AG04450 (cell line): ENCODE results near the gene LPIN1. TPM values are rescaled to one million over a fixed set of nuclear protein-coding genes. Genes with fewer than 3 reads are reported as not detected.
"Not testable (repeated sequence)": the region's sequence is repeated elsewhere in the genome, so short reads cannot be mapped to it uniquely, and the experiment has no call there.

ENCODE experiments used
- CTCF ChIA-PET: fragments of 300-600, 350-600 bp; formaldehyde crosslinking; extraction: SDS; loops from one replicate; lab custom pipeline; 2022; ENCODE audit warnings: antibody characterized with exemption, inconsistent platforms; lab: Charles Lee
- POLR2A ChIA-PET: fragments of 350-600 bp; formaldehyde crosslinking; extraction: SDS; loops from one replicate; lab custom pipeline; 2021; ENCODE audit warnings: antibody characterized with exemption, inconsistent platforms; lab: Yijun Ruan, JAX
- DNase-seq: peaks from one replicate; pipeline ENCODE4 v3.0.0-alpha.2; 2011; ENCODE audit warnings: low read depth, low spot score
- H3K27ac ChIP-seq: one replicate; pipeline ENCODE4 v1.5.1; 2012; ENCODE audit warnings: low read depth, low read length, control low read depth
- H3K27me3 ChIP-seq: one replicate; pipeline ENCODE4 v1.6.0; 2012; ENCODE audit warnings: low read length; ENCODE audit not compliant: control insufficient read depth, insufficient read depth
- H3K4me3 ChIP-seq: 2 replicates; pipeline ENCODE4 v1.5.1; 2011; ENCODE audit warnings: mild to moderate bottlenecking, low read depth, low read length, control low read depth
- H3K9me3 ChIP-seq: 2 replicates; pipeline ENCODE4 v1.5.1; 2012; ENCODE audit warnings: low read length; ENCODE audit not compliant: control insufficient read depth, insufficient read depth
- polyA plus RNA-seq: library from polyadenylated mRNA; depleted of rRNA; stranded (reverse); fragments of >200 nt; gene quantifications from 2 replicates; pipeline ENCODE4 v1.2.3, GENCODE V29; 2011
- TF ChIP-seq, protein P1 (sequence below): IDR thresholded peaks from 2 replicates; pipeline ENCODE4 v1.5.1; 2011; ENCODE audit warnings: low read depth, low read length, control low read depth, inconsistent platforms

The LPIN1 gene
- polyA plus RNA-seq, 1 experiment, result 40.5 TPM

GRCh38 chr2:11757101-11757500 lies 10.7 kb downstream of the LPIN1 start:
- Histone ChIP-seq H3K27me3 (no peaks in the 10 kb centered on the region), H3K4me3 (no peak overlapping the region), H3K27ac (no peak overlapping the region), H3K9me3 (no peaks in the 10 kb centered on the region)
- POLR2A ChIA-PET, result no interaction called here
- TF ChIP-seq, protein P1, sequence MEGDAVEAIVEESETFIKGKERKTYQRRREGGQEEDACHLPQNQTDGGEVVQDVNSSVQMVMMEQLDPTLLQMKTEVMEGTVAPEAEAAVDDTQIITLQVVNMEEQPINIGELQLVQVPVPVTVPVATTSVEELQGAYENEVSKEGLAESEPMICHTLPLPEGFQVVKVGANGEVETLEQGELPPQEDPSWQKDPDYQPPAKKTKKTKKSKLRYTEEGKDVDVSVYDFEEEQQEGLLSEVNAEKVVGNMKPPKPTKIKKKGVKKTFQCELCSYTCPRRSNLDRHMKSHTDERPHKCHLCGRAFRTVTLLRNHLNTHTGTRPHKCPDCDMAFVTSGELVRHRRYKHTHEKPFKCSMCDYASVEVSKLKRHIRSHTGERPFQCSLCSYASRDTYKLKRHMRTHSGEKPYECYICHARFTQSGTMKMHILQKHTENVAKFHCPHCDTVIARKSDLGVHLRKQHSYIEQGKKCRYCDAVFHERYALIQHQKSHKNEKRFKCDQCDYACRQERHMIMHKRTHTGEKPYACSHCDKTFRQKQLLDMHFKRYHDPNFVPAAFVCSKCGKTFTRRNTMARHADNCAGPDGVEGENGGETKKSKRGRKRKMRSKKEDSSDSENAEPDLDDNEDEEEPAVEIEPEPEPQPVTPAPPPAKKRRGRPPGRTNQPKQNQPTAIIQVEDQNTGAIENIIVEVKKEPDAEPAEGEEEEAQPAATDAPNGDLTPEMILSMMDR, result no peak
- CTCF ChIA-PET, result interaction anchor here (0.7 to 2.1 kb wide), 5 partner anchors 23 to 76 kb away, joined by 3 to 11 read pairs (median 4); no protein-coding TSS in a partner anchor
- DNase-seq, result no peak

DNA sequence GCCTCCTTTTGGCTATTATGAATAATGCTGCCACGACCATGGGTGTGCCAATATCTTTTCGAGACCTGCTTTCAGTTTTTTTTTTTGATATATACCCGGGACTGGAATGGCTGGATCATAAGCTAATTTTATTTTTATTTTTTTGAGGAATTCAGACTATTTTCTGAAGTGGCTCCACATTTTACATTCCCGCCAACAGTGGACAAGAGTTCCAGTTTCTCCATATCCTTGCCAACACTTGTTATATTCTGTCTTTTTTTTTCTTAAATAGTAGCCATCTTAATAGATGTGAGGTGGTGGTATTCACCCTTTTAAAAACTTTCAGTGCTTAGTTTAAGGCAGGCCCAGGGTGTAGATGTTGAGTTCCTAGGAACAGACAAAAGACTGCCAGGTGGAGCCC lies 11.8 kb downstream of the LPIN1 start:
- POLR2A ChIA-PET, result no interaction called here
- Histone ChIP-seq H3K9me3 (no peaks in the 10 kb centered on the region; the same call in 1 of the 2 replicates), H3K4me3 (no peak overlapping the region), H3K27me3 (no peaks in the 10 kb centered on the region), H3K27ac (no peak overlapping the region)
- TF ChIP-seq, protein P1, result no peak
- CTCF ChIA-PET, result interaction anchor here (0.5 to 2.1 kb wide), 8 partner anchors 21 to 782 kb away, joined by 3 to 11 read pairs (median 3); no protein-coding TSS in a partner anchor
- no peak for DNase-seq

- H3K27ac ChIP-seq, result no peak overlapping the region
- CTCF ChIA-PET, result interaction anchor here (0.5 to 2.1 kb wide), 6 partner anchors 21 to 783 kb away, joined by 3 to 11 read pairs (median 3); no protein-coding TSS in a partner anchor
Observed at GRCh38 chr2:11758647-11759046, 12.2 kb downstream of the LPIN1 start.

GRCh38 chr2:11759182-11759975 lies 12.9 kb downstream of the LPIN1 start:
- DNase-seq, H3K9me3 ChIP-seq, H3K27me3 ChIP-seq, H3K27ac ChIP-seq, H3K4me3 ChIP-seq, POLR2A ChIA-PET: not testable (repeated sequence)
- CTCF ChIA-PET, result interaction anchor here (0.7 to 1.4 kb wide), 3 partner anchors 26 to 71 kb away, joined by 3 read pairs; no protein-coding TSS in a partner anchor

More at GRCh38 chr2:11758647-11759046, 12.2 kb downstream of the LPIN1 start:
- Histone ChIP-seq H3K9me3 (no peaks in the 10 kb centered on the region; the same call in 1 of the 2 replicates), H3K4me3 (no peak overlapping the region), H3K27me3 (no peaks in the 10 kb centered on the region)
- no peak for DNase-seq
- TF ChIP-seq, protein P1, result no peak
- POLR2A ChIA-PET, result no interaction called here

DNA sequence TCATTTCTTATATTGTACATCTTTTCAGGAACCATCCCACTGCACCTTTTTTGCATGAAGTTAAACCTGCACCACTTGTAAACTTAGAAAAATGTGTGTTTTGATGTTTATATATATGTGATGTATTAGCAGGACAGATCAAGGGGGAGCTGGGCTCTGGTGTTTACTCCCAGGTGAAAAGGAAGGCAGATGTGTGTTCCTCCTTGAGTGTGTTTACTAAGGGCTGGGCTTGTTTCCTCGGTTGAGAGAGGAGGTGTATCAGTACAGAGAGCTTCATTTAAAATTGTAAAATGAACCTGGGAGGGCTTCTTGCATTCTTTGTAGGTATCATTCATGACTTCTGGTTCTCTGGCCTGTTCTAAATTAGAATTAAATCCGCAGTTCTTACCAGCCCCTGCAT lies 14.8 kb downstream of the LPIN1 start:
- POLR2A ChIA-PET, result no interaction called here
- no peak for DNase-seq
- CTCF ChIA-PET, result interaction anchor here (0.6 to 1.4 kb wide), 4 partner anchors 21 to 917 kb away, joined by 3 to 6 read pairs (median 3); no protein-coding TSS in a partner anchor
- Histone ChIP-seq H3K27ac (no peak overlapping the region), H3K4me3 (no peak overlapping the region), H3K27me3 (no peaks in the 10 kb centered on the region), H3K9me3 (peaks cover 5% of the 10 kb centered on the region; the same call in 1 of the 2 replicates)
- TF ChIP-seq, protein P1, result no peak
